GM12874 (cell line): ENCODE data around the gene RNLS.

Experiments used
- CTCF ChIP-seq: IDR thresholded peaks from 2 replicates; pipeline ENCODE4 v1.5.1; 2011; ENCODE audit warnings: low read depth, mild to moderate bottlenecking, control low read depth, low read length, moderate library complexity; ENCODE audit not compliant: insufficient read depth

The RNLS gene

GRCh38 chr10:88243202-88243744 is 339.8 kb downstream of the RNLS start:
- TF ChIP-seq CTCF = no peak

- TF ChIP-seq CTCF = no peak
Measured at GRCh38 chr10:88241501-88241900, 341.6 kb downstream of the RNLS start.

GRCh38 chr10:88239212-88239611 is 343.9 kb downstream of the RNLS start:
- no peak for TF ChIP-seq CTCF

- no peak for TF ChIP-seq CTCF
Measured at GRCh38 chr10:88238615-88238914, 344.6 kb downstream of the RNLS start.

- TF ChIP-seq CTCF = no peak
Measured at GRCh38 chr10:88237896-88238614, 345.1 kb downstream of the RNLS start.

- TF ChIP-seq CTCF = no peak
Measured at GRCh38 chr10:88236121-88236743, 346.9 kb downstream of the RNLS start.

- no peak for TF ChIP-seq CTCF
Measured at GRCh38 chr10:88234297-88234696, 348.8 kb downstream of the RNLS start.
